Renal pelvis (tissue), 12 donors: ENCODE measurements around the gene EWSR1. TPM values are rescaled to one million over a fixed set of nuclear protein-coding genes. Genes with fewer than 3 reads are reported as not detected.
"Not testable (repeated sequence)": the region's sequence is repeated elsewhere in the genome, so short reads cannot be mapped to it uniquely, and the experiment has no call there.

Experiments
- DNase-seq: peaks from one replicate; pipeline ENCODE4 v3.0.0-alpha.2; 2013
- long read RNA-seq, 16 experiments: transcript quantifications; one replicate each; lab custom pipeline, GENCODE V29; 2026
- polyA plus RNA-seq, 3 donors: library from polyadenylated mRNA; unstranded; fragments of 120-200 nt; gene quantifications; one replicate each; pipeline ENCODE4 v1.2.1, GENCODE V29; 2013; ENCODE audit not compliant: insufficient read length in 3 of 3

EWSR1 gene, protein sequence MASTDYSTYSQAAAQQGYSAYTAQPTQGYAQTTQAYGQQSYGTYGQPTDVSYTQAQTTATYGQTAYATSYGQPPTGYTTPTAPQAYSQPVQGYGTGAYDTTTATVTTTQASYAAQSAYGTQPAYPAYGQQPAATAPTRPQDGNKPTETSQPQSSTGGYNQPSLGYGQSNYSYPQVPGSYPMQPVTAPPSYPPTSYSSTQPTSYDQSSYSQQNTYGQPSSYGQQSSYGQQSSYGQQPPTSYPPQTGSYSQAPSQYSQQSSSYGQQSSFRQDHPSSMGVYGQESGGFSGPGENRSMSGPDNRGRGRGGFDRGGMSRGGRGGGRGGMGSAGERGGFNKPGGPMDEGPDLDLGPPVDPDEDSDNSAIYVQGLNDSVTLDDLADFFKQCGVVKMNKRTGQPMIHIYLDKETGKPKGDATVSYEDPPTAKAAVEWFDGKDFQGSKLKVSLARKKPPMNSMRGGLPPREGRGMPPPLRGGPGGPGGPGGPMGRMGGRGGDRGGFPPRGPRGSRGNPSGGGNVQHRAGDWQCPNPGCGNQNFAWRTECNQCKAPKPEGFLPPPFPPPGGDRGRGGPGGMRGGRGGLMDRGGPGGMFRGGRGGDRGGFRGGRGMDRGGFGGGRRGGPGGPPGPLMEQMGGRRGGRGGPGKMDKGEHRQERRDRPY
- polyA plus RNA-seq: 100 to 1,000 TPM; 329 to 383 (median 381) TPM
- long read RNA-seq, donor 1, transcript EWSR1-206 (17 exons, 2,654 nt): major isoform, 11 of 74 reads
- long read RNA-seq, donor 1, transcript EWSR1-207 (17 exons, 2,207 nt): minor isoform, 10 of 74 reads
- long read RNA-seq, donor 1, partial matches to known transcripts: 45 of 74 reads
- long read RNA-seq, donor 1, other reads (novel, unspliced or antisense): 0 of 74 reads
- long read RNA-seq, donor 2, transcript EWSR1-206 (17 exons, 2,654 nt): major isoform, 29 of 124 reads
- long read RNA-seq, donor 2, transcript EWSR1-217 (8 exons, 3,231 nt): minor isoform, 7 of 124 reads
- long read RNA-seq, donor 2, transcript EWSR1-207 (17 exons, 2,207 nt): minor isoform, 15 of 124 reads
- long read RNA-seq, donor 2, transcript EWSR1-215 (8 exons, 2,630 nt): minor isoform, 6 of 124 reads
- long read RNA-seq, donor 2, partial matches to known transcripts: 62 of 124 reads
- long read RNA-seq, donor 2, other reads (novel, unspliced or antisense): 5 of 124 reads
- long read RNA-seq, donor 3, transcript EWSR1-207 (17 exons, 2,207 nt): major isoform, 22 of 112 reads
- long read RNA-seq, donor 3, transcript EWSR1-206 (17 exons, 2,654 nt): minor isoform, 10 of 112 reads
- long read RNA-seq, donor 3, partial matches to known transcripts: 74 of 112 reads
- long read RNA-seq, donor 3, other reads (novel, unspliced or antisense): 0 of 112 reads
- long read RNA-seq, donor 4, transcript EWSR1-206 (17 exons, 2,654 nt): minor isoform, 15 of 98 reads
- long read RNA-seq, donor 4, transcript EWSR1-207 (17 exons, 2,207 nt): major isoform, 21 of 98 reads
- long read RNA-seq, donor 4, transcript EWSR1-215 (8 exons, 2,630 nt): minor isoform, 7 of 98 reads
- long read RNA-seq, donor 4, partial matches to known transcripts: 45 of 98 reads
- long read RNA-seq, donor 4, other reads (novel, unspliced or antisense): 6 of 98 reads
- long read RNA-seq, donor 5, transcript EWSR1-206 (17 exons, 2,654 nt): major isoform, 7 of 56 reads
- long read RNA-seq, donor 5, transcript EWSR1-207 (17 exons, 2,207 nt): minor isoform, 6 of 56 reads
- long read RNA-seq, donor 5, partial matches to known transcripts: 39 of 56 reads
- long read RNA-seq, donor 5, other reads (novel, unspliced or antisense): 0 of 56 reads
- long read RNA-seq, donor 6, transcript EWSR1-217 (8 exons, 3,231 nt): minor isoform, 14 of 109 reads
- long read RNA-seq, donor 6, transcript EWSR1-215 (8 exons, 2,630 nt): minor isoform, 7 of 109 reads
- long read RNA-seq, donor 6, transcript EWSR1-206 (17 exons, 2,654 nt): minor isoform, 16 of 109 reads
- long read RNA-seq, donor 6, transcript EWSR1-207 (17 exons, 2,207 nt): major isoform, 19 of 109 reads
- long read RNA-seq, donor 6, partial matches to known transcripts: 51 of 109 reads
- long read RNA-seq, donor 6, other reads (novel, unspliced or antisense): 0 of 109 reads
- long read RNA-seq, donor 7, transcript EWSR1-207 (17 exons, 2,207 nt): major isoform, 15 of 156 reads
- long read RNA-seq, donor 7, transcript EWSR1-215 (8 exons, 2,630 nt): minor isoform, 5 of 156 reads
- long read RNA-seq, donor 7, transcript EWSR1-206 (17 exons, 2,654 nt): minor isoform, 14 of 156 reads
- long read RNA-seq, donor 7, partial matches to known transcripts: 119 of 156 reads
- long read RNA-seq, donor 7, other reads (novel, unspliced or antisense): 0 of 156 reads
- long read RNA-seq, donor 8, transcript EWSR1-207 (17 exons, 2,207 nt): major isoform, 9 of 55 reads
- long read RNA-seq, donor 8, partial matches to known transcripts: 40 of 55 reads
- long read RNA-seq, donor 8, other reads (novel, unspliced or antisense): 0 of 55 reads
- long read RNA-seq, donor 9, full-length matches to known transcripts: 44 of 135 reads
- long read RNA-seq, donor 9, partial matches to known transcripts: 86 of 135 reads
- long read RNA-seq, donor 9, other reads (novel, unspliced or antisense): 5 of 135 reads
- long read RNA-seq, donor 10, transcript EWSR1-206 (17 exons, 2,654 nt): minor isoform, 9 of 119 reads
- long read RNA-seq, donor 10, transcript EWSR1-217 (8 exons, 3,231 nt): major isoform, 10 of 119 reads
- long read RNA-seq, donor 10, transcript EWSR1-215 (8 exons, 2,630 nt): minor isoform, 8 of 119 reads
- long read RNA-seq, donor 10, partial matches to known transcripts: 88 of 119 reads
- long read RNA-seq, donor 10, other reads (novel, unspliced or antisense): 0 of 119 reads
- long read RNA-seq, donor 11, transcript EWSR1-206 (17 exons, 2,654 nt): major isoform, 7 of 73 reads
- long read RNA-seq, donor 11, transcript EWSR1-207 (17 exons, 2,207 nt): minor isoform, 6 of 73 reads
- long read RNA-seq, donor 11, transcript EWSR1-215 (8 exons, 2,630 nt): minor isoform, 5 of 73 reads
- long read RNA-seq, donor 11, partial matches to known transcripts: 53 of 73 reads
- long read RNA-seq, donor 11, other reads (novel, unspliced or antisense): 0 of 73 reads
- long read RNA-seq, donor 12, transcript EWSR1-217 (8 exons, 3,231 nt): minor isoform, 15 of 181 reads
- long read RNA-seq, donor 12, transcript EWSR1-207 (17 exons, 2,207 nt): major isoform, 24 of 181 reads
- long read RNA-seq, donor 12, transcript EWSR1-215 (8 exons, 2,630 nt): minor isoform, 12 of 181 reads
- long read RNA-seq, donor 12, transcript EWSR1-206 (17 exons, 2,654 nt): minor isoform, 22 of 181 reads
- long read RNA-seq, donor 12, partial matches to known transcripts: 100 of 181 reads
- long read RNA-seq, donor 12, other reads (novel, unspliced or antisense): 6 of 181 reads
- long read RNA-seq, donor 13, transcript EWSR1-215 (8 exons, 2,630 nt): major isoform, 7 of 94 reads
- long read RNA-seq, donor 13, transcript EWSR1-206 (17 exons, 2,654 nt): minor isoform, 6 of 94 reads
- long read RNA-seq, donor 13, transcript EWSR1-207 (17 exons, 2,207 nt): minor isoform, 6 of 94 reads
- long read RNA-seq, donor 13, partial matches to known transcripts: 71 of 94 reads
- long read RNA-seq, donor 13, other reads (novel, unspliced or antisense): 0 of 94 reads
- long read RNA-seq, donor 14, transcript EWSR1-206 (17 exons, 2,654 nt): major isoform, 25 of 313 reads
- long read RNA-seq, donor 14, transcript EWSR1-215 (8 exons, 2,630 nt): minor isoform, 7 of 313 reads
- long read RNA-seq, donor 14, transcript EWSR1-207 (17 exons, 2,207 nt): minor isoform, 17 of 313 reads
- long read RNA-seq, donor 14, partial matches to known transcripts: 257 of 313 reads
- long read RNA-seq, donor 14, other reads (novel, unspliced or antisense): 0 of 313 reads
- long read RNA-seq, donor 15, transcript EWSR1-217 (8 exons, 3,231 nt): minor isoform, 9 of 154 reads
- long read RNA-seq, donor 15, transcript EWSR1-206 (17 exons, 2,654 nt): minor isoform, 22 of 154 reads
- long read RNA-seq, donor 15, transcript EWSR1-215 (8 exons, 2,630 nt): minor isoform, 6 of 154 reads
- long read RNA-seq, donor 15, transcript EWSR1-207 (17 exons, 2,207 nt): major isoform, 31 of 154 reads
- long read RNA-seq, donor 15, partial matches to known transcripts: 69 of 154 reads
- long read RNA-seq, donor 15, other reads (novel, unspliced or antisense): 12 of 154 reads
- long read RNA-seq, donor 16, transcript EWSR1-207 (17 exons, 2,207 nt): minor isoform, 16 of 172 reads
- long read RNA-seq, donor 16, transcript EWSR1-206 (17 exons, 2,654 nt): major isoform, 19 of 172 reads
- long read RNA-seq, donor 16, transcript EWSR1-217 (8 exons, 3,231 nt): minor isoform, 8 of 172 reads
- long read RNA-seq, donor 16, transcript EWSR1-215 (8 exons, 2,630 nt): minor isoform, 7 of 172 reads
- long read RNA-seq, donor 16, partial matches to known transcripts: 114 of 172 reads
- long read RNA-seq, donor 16, other reads (novel, unspliced or antisense): 5 of 172 reads

- peak; percentile 96 for DNase-seq
Observed at GRCh38 chr22:29267858-29268510, at the start of gene EWSR1, which contains the start of gene RHBDD3. EWSR1 (plus strand) TSS chr22:29268268; CDS start chr22:29268337, 69 bp downstream. RHBDD3 (minus strand) TSS chr22:29267981; CDS start chr22:29265626, 2,355 bp downstream.

- no peak for DNase-seq
Observed at GRCh38 chr22:29218758-29219408, 49.2 kb upstream of the EWSR1 start.

DNA sequence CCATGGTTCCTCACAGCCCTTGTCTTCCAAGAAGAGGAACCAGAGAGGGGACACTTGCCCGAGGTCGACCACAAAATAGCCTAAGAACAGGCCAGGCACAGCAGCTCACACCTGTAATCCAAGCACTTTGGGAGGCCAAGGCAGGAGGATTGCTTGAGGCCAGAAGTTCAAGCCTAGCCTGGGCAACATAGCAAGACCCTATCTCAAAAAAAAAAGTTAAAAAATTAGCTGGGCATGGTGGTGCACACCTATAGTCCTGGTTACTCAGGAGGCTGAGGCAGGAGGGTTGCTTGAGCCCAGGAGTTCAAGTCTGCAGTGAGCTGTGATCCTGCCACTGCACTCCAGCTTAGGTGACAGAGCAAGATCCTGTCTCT is 48.7 kb upstream of the EWSR1 start:
- not testable (repeated sequence) for DNase-seq

DNA sequence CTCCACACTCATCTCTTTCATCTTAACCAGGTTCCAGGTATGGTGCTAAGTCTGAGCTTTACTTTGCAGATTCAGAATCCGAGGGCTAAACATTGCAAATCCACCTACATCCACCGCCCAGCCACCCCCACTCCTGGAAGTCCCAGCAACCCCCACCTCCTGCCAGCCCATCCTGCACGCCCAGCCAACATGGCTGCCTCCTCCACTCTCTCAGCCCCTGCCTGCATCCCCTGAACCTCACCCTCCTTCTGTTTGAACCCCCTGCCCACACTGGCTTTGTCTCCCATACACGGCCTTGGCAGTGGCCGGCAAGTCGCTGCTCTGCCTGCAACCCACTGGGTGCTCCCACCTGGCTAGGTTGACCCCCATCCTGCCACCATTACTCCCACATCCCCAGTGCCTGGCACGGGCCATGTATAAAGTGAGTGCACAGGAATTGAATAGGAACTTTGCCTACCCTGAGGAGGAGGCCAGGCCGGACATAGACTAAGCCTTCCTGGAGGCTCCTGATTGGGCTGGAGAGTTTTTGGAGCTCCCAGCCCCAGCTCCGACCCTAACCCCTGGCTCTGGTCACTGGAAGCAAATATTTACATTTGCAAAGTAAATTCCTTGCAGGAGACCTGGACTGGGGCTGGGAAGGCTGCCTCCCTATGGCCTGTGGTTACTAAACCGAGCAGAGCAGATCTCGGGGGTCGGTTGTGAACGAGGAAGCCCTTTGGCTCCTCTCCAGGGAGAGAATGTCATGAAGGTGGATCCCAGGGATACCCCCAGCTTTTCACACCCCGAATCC is 48.0 kb upstream of the EWSR1 start:
- DNase-seq: no peak

GRCh38 chr22:29224121-29224858 is 43.8 kb upstream of the EWSR1 start:
- no peak for DNase-seq

DNA sequence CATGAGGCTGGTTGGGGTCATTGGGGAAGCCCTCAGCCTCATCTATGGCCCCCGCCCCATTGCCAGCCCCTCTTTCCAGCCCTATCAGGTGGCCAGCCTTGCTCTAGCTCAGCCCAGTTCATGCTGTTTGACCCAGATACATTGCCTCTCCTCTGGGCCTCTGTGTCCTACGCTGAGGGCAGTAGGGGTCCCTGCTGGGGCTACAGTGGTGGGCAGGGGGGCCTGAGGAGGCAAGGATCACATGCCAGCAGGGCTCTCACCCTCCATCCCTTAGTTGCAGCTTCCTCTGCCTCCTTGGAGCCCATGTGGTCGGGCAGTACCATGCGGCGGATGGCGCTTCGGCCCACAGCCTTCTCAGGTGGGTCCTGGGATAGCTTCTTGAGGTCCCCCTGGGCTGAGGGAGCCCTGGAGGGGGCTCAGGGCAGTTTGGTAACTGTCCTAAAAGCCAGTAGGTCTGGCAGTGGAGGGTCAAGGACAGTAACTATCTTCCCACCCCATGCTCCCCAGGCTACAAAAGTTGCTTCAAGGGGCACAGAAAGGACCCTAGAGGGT is 43.1 kb upstream of the EWSR1 start:
- no peak for DNase-seq

GRCh38 chr22:29225422-29226090 is 42.5 kb upstream of the EWSR1 start:
- DNase-seq: no peak

GRCh38 chr22:29226351-29226981 is 41.6 kb upstream of the EWSR1 start:
- no peak for DNase-seq

DNA sequence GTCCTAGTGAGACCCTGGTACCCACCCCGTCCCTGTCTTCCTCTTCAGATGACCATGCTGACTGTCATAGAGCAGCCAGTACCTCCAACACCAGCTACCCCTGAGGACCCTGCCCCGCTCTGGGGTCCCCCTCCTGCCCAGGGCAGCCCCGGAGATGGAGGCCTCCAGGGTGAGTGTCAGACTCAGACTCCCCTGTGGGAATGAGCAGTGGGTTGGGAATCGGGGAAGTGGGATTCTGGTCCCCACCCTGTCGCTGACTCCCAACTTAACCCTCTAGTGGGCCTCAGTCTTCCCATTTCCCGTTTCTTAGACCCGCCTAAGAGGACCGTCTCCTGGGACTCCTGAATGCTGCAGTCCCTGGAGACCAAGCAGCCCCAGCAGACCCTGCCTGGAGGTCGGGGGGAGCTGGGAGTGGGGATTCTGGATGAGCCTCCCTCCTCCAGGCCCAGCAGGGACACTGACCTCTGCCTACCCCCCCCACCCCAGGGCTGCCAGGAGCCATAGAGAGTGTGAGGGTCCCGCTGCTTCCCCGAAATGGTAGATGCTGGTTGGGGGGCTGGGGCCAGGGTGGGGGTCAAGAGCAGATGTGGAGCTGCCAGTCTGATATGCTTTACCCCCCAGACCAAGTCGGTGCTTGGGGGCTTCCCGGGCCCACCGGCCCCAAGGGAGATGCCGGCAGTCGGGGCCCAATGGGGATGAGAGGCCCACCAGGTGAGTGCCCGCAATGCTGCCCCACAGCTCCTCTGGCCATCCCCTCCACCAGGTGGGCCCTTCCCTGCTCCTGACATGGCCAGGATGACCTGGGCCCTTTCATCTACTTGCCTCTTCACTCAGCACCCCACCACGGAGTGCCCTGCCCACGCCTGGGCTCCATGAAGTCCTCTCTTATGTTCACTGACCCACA is 36.8 kb upstream of the EWSR1 start:
- no peak for DNase-seq
